ENCODE measurements around the gene RAB36. TPM values are rescaled to one million over a fixed set of nuclear protein-coding genes. Genes with fewer than 3 reads are reported as not detected.

The RAB36 gene
- total RNA-seq, 4 donors from 2014 or later, result 0.35 to 0.55 TPM; not detected in 2

DNA sequence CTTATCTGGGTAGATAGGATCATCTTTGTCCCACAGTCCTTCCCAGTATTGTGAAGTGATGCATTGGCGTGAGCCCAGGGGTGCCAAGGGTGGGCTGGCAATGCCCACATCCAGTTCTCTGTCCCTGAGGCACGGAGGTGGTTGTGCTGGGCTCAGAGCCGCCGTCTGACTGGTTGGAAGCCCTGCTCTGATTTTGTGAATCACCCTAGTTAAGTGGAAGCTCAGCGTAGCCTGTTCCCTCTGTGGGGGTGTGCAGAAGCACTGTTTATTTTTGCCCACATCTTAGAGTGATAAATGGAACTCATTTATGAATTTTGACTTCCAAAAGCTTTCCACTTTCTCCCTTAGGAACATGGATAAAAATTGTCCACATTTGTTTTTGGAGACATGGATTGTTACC is 48.6 kb downstream of the RAB36 start:
- Histone ChIP-seq H3K4me3 (no peak overlapping the region), H3K9me3 (no peaks in the 10 kb centered on the region), H3K36me3 (no peaks in the 10 kb centered on the region), H3K4me1 (no peaks in the 10 kb centered on the region), H3K27ac (no peak overlapping the region), H3K27me3 (no peaks in the 10 kb centered on the region)
- in situ Hi-C loops (cut with MboI; ENCODE audit: low sequenced_read_pairs in 4 of 4), result loop anchor here in 2 of 4 donors (25.0 kb wide), 1 partner anchor 193 kb away; no protein-coding TSS in a partner anchor
- ATAC-seq (no peak), DNase-seq (no peak)
- intact Hi-C loops (cut with DNase I; ENCODE audit: low total_unique reads), result no loop called here
- TF ChIP-seq, protein P1, sequence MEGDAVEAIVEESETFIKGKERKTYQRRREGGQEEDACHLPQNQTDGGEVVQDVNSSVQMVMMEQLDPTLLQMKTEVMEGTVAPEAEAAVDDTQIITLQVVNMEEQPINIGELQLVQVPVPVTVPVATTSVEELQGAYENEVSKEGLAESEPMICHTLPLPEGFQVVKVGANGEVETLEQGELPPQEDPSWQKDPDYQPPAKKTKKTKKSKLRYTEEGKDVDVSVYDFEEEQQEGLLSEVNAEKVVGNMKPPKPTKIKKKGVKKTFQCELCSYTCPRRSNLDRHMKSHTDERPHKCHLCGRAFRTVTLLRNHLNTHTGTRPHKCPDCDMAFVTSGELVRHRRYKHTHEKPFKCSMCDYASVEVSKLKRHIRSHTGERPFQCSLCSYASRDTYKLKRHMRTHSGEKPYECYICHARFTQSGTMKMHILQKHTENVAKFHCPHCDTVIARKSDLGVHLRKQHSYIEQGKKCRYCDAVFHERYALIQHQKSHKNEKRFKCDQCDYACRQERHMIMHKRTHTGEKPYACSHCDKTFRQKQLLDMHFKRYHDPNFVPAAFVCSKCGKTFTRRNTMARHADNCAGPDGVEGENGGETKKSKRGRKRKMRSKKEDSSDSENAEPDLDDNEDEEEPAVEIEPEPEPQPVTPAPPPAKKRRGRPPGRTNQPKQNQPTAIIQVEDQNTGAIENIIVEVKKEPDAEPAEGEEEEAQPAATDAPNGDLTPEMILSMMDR (IDR thresholded peaks at IDR 0.05 in 4 of 5, conservative IDR thresholded peaks at IDR 0.05 in 1 of 5), result no peak
- no peak for TF ChIP-seq POLR2A (IDR thresholded peaks at IDR 0.05)

DNA sequence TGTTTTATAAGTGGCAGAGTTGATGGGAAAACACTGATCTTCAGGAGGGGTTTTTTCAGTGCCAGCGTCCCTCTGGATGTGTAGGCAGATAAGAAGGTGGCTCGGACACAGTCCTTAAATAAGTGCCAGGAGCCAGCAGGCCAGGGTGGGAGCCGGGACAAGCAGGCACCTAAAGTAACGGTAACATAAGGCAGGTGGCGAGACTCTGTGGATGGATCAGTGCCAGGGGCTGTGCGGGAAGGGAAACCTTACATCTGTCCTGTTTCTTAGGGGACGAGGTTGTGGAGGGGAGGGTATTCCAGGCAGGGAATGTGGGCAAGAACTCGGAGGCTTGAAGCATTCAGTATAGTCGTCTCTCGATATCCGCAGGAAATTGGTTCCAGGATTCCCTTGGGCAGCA is 50.9 kb downstream of the RAB36 start:
- intact Hi-C loops (cut with DNase I; ENCODE audit: low total_unique reads), result no loop called here
- no peaks in the 10 kb centered on the region for H3K36me3 ChIP-seq
- in situ Hi-C loops (cut with MboI; ENCODE audit: low sequenced_read_pairs in 4 of 4), result loop anchor here in 2 of 4 donors (25.0 kb wide), 1 partner anchor 191 kb away; no protein-coding TSS in a partner anchor
- ATAC-seq (no peak), DNase-seq (no peak)
- H3K4me1 ChIP-seq, result no peaks in the 10 kb centered on the region
- no peak overlapping the region for H3K4me3 ChIP-seq
- TF ChIP-seq POLR2A (IDR thresholded peaks at IDR 0.05), result no peak
- TF ChIP-seq, protein P1 (IDR thresholded peaks at IDR 0.05 in 4 of 5, conservative IDR thresholded peaks at IDR 0.05 in 1 of 5), result no peak
- H3K27me3 ChIP-seq, result no peaks in the 10 kb centered on the region
- no peaks in the 10 kb centered on the region for H3K9me3 ChIP-seq
- no peak overlapping the region for H3K27ac ChIP-seq

DNA sequence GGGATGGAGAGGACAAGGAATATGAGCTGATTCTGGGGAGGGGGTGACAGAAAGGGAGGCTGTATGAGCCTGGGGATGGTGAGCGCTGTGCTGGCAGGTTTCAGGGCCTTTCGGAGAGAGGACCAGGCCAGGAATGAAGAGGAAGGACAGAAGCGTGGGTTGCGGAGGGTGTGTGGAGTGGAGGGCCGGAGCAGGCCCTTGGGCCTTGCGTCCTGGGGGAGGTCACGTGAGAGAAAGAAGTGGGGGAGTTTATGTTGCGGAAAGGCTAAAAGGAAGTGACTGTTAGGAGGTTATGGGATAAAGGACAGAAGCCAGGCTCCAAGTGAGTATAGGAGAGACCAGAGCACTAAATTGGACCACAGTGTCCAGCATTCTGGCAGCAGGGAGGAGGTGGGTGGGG is 52.6 kb downstream of the RAB36 start:
- no peak for ATAC-seq

DNA sequence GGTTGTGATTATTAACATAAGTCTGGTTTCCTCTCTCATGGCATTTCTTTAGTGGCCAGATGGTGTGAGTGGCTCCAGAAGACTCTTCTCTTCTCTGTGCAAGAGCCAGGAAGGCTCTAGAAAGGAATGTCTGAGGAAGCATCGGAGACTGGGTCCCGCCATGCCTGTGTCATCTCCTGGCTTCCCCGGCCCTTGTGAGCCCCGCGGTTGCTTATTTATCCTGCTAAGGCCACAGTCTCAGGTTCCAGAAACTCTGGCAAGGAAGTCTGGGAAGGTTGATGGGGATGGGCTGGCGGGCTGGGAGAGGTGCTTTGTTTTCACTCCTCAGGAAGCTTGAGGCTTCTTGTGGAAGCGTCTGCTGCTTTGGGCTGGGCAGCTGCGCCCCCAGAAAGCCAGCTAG is 53.9 kb downstream of the RAB36 start:
- no peak for ATAC-seq
- H3K36me3 ChIP-seq, result no peaks in the 10 kb centered on the region
- no peak for TF ChIP-seq POLR2A (IDR thresholded peaks at IDR 0.05)
- TF ChIP-seq, protein P1 (IDR thresholded peaks at IDR 0.05 in 4 of 5, conservative IDR thresholded peaks at IDR 0.05 in 1 of 5), result no peak
- H3K4me1 ChIP-seq, result peaks cover 8 to 10% of the 10 kb centered on the region in 2 donors
- no peak for DNase-seq
- intact Hi-C loops (cut with DNase I; ENCODE audit: low total_unique reads), result no loop called here
- no peaks in the 10 kb centered on the region for H3K27me3 ChIP-seq
- in situ Hi-C loops (cut with MboI; ENCODE audit: low sequenced_read_pairs in 4 of 4), result loop anchor here in 2 of 4 donors (25.0 kb wide), 1 partner anchor 188 kb away; no protein-coding TSS in a partner anchor
- no peak overlapping the region for H3K4me3 ChIP-seq
- H3K9me3 ChIP-seq, result no peaks in the 10 kb centered on the region
- H3K27ac ChIP-seq, result no peak overlapping the region

More for the DNA sequence above, 52.6 kb downstream of the RAB36 start:
- no peak for DNase-seq
- H3K27me3 ChIP-seq, result no peaks in the 10 kb centered on the region
- H3K4me1 ChIP-seq, result no peaks in the 10 kb centered on the region
- H3K27ac ChIP-seq, result no peak overlapping the region
- no peaks in the 10 kb centered on the region for H3K36me3 ChIP-seq
- intact Hi-C loops (cut with DNase I; ENCODE audit: low total_unique reads), result no loop called here
- no peak overlapping the region for H3K4me3 ChIP-seq
- TF ChIP-seq POLR2A (IDR thresholded peaks at IDR 0.05), result no peak
- TF ChIP-seq, protein P1 (IDR thresholded peaks at IDR 0.05 in 4 of 5, conservative IDR thresholded peaks at IDR 0.05 in 1 of 5), result no peak
- H3K9me3 ChIP-seq, result no peaks in the 10 kb centered on the region
- in situ Hi-C loops (cut with MboI; ENCODE audit: low sequenced_read_pairs in 4 of 4), result loop anchor here in 2 of 4 donors (25.0 kb wide), 1 partner anchor 189 kb away; no protein-coding TSS in a partner anchor

DNA sequence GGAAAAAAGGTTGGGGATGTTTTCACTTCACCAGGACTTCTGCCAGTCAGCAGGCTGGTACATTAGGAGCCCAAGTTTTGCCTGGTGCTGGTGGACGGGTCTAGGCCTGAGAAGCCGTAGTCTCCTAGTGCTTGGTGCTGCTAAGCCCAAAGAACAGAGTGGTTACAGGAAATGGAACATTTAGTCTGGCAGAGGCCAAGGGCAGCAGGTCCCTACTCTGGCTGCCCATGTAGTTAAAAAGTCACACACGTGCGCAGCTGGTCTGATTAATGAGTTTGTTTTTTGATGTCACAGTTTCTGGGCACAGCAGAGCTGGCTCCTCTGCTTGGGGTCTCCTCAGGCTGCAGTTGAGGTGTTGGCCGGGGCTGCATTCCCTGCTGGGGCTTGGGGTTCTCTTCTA is 55.6 kb downstream of the RAB36 start:
- TF ChIP-seq POLR2A (IDR thresholded peaks at IDR 0.05), result no peak
- TF ChIP-seq, protein P1 (IDR thresholded peaks at IDR 0.05 in 4 of 5, conservative IDR thresholded peaks at IDR 0.05 in 1 of 5), result no peak
- Histone ChIP-seq H3K4me1 (peaks cover 26 to 27% of the 10 kb centered on the region in 2 donors), H3K27ac (no peak overlapping the region), H3K9me3 (no peaks in the 10 kb centered on the region), H3K4me3 (no peak overlapping the region), H3K36me3 (no peaks in the 10 kb centered on the region), H3K27me3 (no peaks in the 10 kb centered on the region)
- intact Hi-C loops (cut with DNase I; ENCODE audit: low total_unique reads) (no loop called here), in situ Hi-C loops (cut with MboI; ENCODE audit: low sequenced_read_pairs in 4 of 4) (no loop called here)
- DNase-seq (no peak), ATAC-seq (no peak)

All from gastrocnemius medialis (tissue), 4 donors.